Epithelial cell of proximal tubule (primary cell): ENCODE results near the gene VANGL1. TPM values are rescaled to one million over a fixed set of nuclear protein-coding genes. Genes with fewer than 3 reads are reported as not detected.

ENCODE experiments used
- DNase-seq: peaks from one replicate; pipeline ENCODE4 v3.0.0-alpha.2; 2011; ENCODE audit warnings: low read depth
- H3K4me3 ChIP-seq: 2 replicates; pipeline ENCODE4 v1.5.1; 2011; ENCODE audit warnings: low read depth, mild to moderate bottlenecking, low read length
- total RNA-seq: library from RNA; depleted of rRNA; stranded (reverse); fragments of >200 nt; gene quantifications from 2 replicates; pipeline ENCODE4 v1.2.3, GENCODE V29; 2015
- TF ChIP-seq, protein P1 (sequence below): conservative IDR thresholded peaks from 2 replicates; pipeline ENCODE4 v1.5.1; 2012; ENCODE audit warnings: low read depth, mild to moderate bottlenecking, low read length

The VANGL1 gene
- total RNA-seq: 16.1 and 20.3 TPM in 2 replicates

DNA sequence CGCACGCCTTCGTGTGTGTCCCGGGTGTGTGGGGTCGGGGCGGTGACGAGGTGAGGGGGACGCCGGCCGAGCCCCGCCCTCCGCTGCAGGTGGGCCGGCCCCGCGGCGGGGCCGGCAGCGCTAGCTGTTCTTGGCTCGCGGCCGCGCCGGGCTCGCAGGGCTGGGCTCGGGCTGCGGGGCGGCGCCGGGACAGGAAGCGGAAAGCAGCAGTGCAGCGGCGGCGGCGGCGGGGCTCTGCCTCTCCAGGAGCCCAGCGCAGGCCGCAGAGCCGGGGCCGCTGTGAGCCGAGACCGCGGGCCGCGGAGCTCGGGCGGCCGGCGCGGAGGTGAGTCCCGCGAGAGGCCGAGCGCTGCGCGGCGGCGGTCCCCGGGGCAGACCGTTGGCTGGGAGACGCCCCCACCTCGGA lies at the start of gene VANGL1:
Gene VANGL1, plus strand, starts transcription at position 209 of the 406 bp plus-strand sequence. CDS start 9,444 bp downstream, outside the sequence.
- H3K4me3 ChIP-seq: peak within 1 kb of the TSS; percentile 64
- no peak for DNase-seq
- TF ChIP-seq, protein P1, sequence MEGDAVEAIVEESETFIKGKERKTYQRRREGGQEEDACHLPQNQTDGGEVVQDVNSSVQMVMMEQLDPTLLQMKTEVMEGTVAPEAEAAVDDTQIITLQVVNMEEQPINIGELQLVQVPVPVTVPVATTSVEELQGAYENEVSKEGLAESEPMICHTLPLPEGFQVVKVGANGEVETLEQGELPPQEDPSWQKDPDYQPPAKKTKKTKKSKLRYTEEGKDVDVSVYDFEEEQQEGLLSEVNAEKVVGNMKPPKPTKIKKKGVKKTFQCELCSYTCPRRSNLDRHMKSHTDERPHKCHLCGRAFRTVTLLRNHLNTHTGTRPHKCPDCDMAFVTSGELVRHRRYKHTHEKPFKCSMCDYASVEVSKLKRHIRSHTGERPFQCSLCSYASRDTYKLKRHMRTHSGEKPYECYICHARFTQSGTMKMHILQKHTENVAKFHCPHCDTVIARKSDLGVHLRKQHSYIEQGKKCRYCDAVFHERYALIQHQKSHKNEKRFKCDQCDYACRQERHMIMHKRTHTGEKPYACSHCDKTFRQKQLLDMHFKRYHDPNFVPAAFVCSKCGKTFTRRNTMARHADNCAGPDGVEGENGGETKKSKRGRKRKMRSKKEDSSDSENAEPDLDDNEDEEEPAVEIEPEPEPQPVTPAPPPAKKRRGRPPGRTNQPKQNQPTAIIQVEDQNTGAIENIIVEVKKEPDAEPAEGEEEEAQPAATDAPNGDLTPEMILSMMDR: no peak

DNA sequence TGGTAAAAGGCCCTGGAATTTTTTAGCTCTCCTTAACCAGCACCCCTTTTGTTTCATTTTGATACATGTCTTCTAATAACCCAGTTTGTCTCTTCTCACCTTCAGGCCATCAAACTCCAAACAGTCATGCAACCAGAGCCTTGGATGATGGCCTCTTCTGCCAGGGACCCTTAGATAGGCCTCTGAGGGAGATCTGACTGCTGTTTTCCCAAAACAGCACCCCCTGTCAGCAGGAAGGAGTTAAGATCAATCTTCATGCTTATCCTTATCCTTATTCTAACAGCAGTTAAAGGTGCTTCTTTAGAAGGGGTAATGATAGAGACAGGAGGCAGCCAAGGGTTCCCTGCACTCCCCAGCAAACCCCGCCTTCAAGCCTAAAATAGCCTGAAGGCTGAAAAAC lies 49.5 kb upstream of the VANGL1 start:
- TF ChIP-seq, protein P1: peak; percentile 4

DNA sequence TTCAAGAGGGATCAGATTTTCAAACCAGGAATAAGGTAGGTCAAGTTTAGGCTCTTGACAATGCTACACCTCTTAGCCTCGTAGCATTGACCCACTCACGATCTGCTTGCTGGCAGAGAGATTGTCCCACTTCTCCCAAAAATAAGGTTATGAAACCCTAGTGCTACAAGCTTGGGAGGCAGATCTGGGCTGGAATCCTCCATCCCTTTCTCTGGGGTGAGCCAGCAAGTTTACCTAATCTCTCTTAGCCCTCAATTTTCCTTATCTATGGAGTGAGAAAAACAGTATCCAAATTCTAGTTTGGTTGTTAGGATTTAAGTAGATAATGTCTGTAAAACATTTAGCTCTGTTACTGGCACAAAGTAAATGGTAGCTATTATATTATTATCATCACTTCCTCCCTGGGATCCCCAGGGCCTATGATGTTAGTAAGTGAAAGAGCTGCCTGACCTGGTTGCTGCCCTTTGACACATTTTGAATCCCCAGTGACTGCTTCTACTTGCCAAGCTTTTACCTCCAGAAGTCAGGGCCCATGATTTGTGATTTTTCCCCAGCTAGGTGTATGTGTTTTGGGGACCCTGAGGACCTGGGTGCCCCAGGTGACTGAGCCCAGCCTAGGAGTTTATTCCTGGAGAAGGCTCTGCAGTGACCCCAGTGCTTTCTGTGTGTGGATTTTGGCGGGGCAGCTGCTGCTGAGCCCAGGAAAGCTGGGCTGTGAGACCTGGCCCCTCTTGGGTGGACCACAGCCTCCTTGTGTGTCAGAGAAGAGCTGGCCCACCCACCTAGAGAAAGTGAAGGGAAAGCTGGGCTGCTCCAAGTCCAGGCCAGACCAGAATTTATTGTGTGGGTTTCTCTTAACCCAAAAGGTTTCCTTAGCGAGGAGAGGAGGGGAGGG lies 48.2 kb upstream of the VANGL1 start:
- TF ChIP-seq, protein P1: no peak
- no peak overlapping the region for H3K4me3 ChIP-seq
- DNase-seq: no peak

More for the DNA sequence above, 49.5 kb upstream of the VANGL1 start:
- no peak for DNase-seq
- H3K4me3 ChIP-seq: no peak overlapping the region

DNA sequence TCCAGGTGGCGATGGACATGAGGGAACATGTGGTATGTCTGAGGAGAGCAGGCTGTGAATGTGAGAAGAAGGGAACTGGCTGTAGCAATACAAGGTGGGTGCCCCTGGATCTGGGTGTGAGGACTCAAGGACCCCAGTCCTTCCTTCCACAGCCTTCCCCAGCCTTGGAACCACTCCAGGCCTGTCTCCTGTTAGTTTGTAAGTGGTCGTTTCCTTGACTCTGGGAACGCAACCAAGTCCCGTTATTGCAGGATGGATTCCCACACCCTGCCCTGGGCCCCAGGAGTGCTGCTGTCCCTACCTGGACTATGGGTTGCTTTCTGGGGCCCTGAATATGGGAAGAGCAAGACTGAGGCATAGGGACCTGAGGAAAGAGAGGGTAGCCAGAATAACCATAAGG lies 47.2 kb upstream of the VANGL1 start:
- H3K4me3 ChIP-seq: no peak overlapping the region
- TF ChIP-seq, protein P1: no peak
- DNase-seq: no peak

DNA sequence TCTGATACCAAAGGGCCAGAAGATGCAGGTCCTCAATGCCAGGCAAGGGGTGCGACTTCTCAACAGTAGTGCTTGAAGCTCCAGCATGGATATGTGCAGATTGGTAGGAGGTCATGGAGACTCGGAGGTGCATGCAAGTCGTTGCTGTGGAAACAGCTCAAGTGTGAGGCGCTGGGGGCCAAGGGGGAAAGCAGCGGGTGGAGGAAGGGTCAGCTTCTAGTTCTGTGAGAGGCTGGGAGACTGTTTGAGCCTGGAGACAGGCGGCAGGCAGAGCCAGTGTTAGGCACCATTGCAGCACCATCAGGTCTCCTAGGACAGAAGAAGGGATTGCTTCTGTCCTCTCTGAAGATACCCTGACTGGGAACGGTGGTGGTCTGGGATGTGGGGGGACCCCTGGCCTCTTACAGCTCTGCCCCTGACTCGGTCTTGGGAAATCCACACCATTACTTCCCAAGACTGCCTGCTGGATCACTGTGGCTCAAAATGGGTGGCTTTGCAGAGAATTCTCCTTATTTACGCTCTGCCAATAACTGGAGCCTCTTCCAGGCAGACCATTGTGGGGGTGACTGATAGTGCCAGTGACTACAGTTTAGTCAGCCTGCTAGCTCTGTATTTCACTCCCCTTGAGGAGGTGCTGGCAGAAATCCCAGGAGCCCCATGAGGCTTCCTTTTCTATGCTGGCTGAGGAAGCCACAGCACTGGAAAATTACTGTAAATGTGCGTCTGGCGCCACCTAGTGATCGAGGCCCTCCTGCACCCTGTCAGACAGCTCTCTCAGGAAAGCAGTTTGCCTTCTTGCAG lies 46.3 kb upstream of the VANGL1 start:
- peak; percentile 58 for DNase-seq
- H3K4me3 ChIP-seq: no peak overlapping the region
- TF ChIP-seq, protein P1: peak; percentile 97

DNA sequence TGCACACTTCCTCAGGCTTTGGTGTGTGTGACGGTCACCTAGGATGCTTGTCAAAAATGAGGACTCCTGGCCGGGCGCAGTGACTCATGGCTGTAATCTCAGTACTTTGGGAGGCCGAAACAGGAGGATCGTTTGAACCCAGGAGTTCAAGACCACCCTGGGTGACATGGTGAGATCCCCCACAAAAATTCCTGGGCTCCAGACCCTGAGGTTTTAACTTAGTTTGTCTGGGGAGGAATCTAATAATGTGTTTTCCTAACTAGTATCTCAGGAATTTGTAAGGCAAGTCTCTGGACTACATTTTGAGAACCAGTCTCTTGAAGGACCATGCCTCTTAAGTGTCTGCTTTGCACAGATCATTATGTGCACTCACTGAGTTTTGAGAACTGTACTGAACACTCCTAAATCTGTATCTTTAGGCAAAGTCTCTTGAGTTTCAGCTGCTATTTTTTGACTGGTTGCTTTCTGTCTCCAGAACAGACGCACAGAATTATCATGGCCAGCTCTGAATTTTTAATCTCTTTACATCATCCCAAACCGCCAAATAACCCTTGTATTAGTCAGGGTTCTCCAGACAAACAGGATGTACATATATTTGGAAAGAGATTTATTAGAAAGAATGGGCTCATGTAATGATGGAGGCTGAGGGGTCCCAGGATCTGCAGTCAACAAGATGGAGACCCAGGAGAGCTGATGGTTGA lies 45.5 kb upstream of the VANGL1 start:
- H3K4me3 ChIP-seq: no peak overlapping the region
- DNase-seq: no peak

More for the DNA sequence above, 45.5 kb upstream of the VANGL1 start:
- TF ChIP-seq, protein P1: no peak
